Common myeloid progenitor, CD34-positive (primary cell): ENCODE results near the gene PPP2R1B. TPM values are rescaled to one million over a fixed set of nuclear protein-coding genes. Genes with fewer than 3 reads are reported as not detected.
A peak's percentile ranks its signal among the peaks of the same experiment; 100 is the strongest.

ENCODE experiments used
- CTCF ChIA-PET: fragments of 350-600 bp; sonication (Branson Sonifier 250); formaldehyde crosslinking; loops from one replicate; lab custom pipeline; 2021; ENCODE audit warnings: antibody characterized with exemption; lab: Charles Lee
- POLR2A ChIA-PET: fragments of 350-600 bp; sonication (Branson Sonifier 250); formaldehyde crosslinking; loops from one replicate; lab custom pipeline; 2021; ENCODE audit warnings: antibody characterized with exemption; lab: Charles Lee
- DNase-seq, 3 donors: peaks; one replicate each; pipeline versions ENCODE4 v3.0.0 to v3.0.0-alpha.2; 2013
- H3K27ac ChIP-seq, 2 experiments: 1 replicate in 1 of 2; 2 replicates in 1 of 2; pipeline ENCODE4 v1.7.0; 2013; ENCODE audit warnings: inconsistent platforms in 2 of 2, low read length in 2 of 2, mild to moderate bottlenecking in 2 of 2, low read depth in 1 of 2, moderate library complexity in 1 of 2; ENCODE audit not compliant: severe bottlenecking in 2 of 2, insufficient read depth in 1 of 2, poor library complexity in 1 of 2
- H3K27me3 ChIP-seq, 5 experiments: replicated peaks in 2 of 5; 1 replicate in 3 of 5; 2 replicates in 2 of 5; pipeline versions ENCODE4 v1.6.1 to v1.7.0; 2013; ENCODE audit warnings: low read length in 4 of 5, mild to moderate bottlenecking in 2 of 5, moderate library complexity in 2 of 5, inconsistent platforms in 1 of 5; ENCODE audit not compliant: insufficient read depth in 5 of 5, control insufficient read depth in 4 of 5
- H3K36me3 ChIP-seq, 4 experiments: 1 replicate in 2 of 4; 2 replicates in 2 of 4; pipeline versions ENCODE4 v1.6.1 to v1.7.0; 2013; ENCODE audit warnings: low read length in 3 of 4, control low read depth in 1 of 4, mild to moderate bottlenecking in 1 of 4; ENCODE audit not compliant: control insufficient read depth in 4 of 4, insufficient read depth in 4 of 4
- H3K4me1 ChIP-seq, 4 experiments: 1 replicate in 3 of 4; 2 replicates in 1 of 4; pipeline versions ENCODE4 v1.6.1 to v1.7.1; 2013; ENCODE audit warnings: low read length in 3 of 4, mild to moderate bottlenecking in 3 of 4, control low read depth in 1 of 4, inconsistent platforms in 1 of 4, moderate library complexity in 1 of 4; ENCODE audit not compliant: control insufficient read depth in 4 of 4, insufficient read depth in 4 of 4; ENCODE audit errors: control extremely low read depth in 1 of 4
- H3K4me3 ChIP-seq, 7 experiments: 1 replicate in 4 of 7; 2 replicates in 3 of 7; pipeline versions ENCODE4 v1.5.1 to v1.7.0; 2013; ENCODE audit warnings: mild to moderate bottlenecking in 7 of 7, low read length in 6 of 7, moderate library complexity in 6 of 7, inconsistent platforms in 2 of 7, low read depth in 2 of 7, control low read depth in 1 of 7; ENCODE audit not compliant: insufficient read depth in 4 of 7, control insufficient read depth in 1 of 7; ENCODE audit errors: extremely low read depth in 1 of 7
- H3K9me3 ChIP-seq, 5 experiments: 1 replicate in 4 of 5; 2 replicates in 1 of 5; pipeline versions ENCODE4 v1.6.1 to v1.7.1; 2013; ENCODE audit warnings: low read length in 4 of 5, mild to moderate bottlenecking in 2 of 5, inconsistent platforms in 1 of 5, low read depth in 1 of 5, moderate library complexity in 1 of 5; ENCODE audit not compliant: control insufficient read depth in 4 of 5, insufficient read depth in 2 of 5; ENCODE audit errors: control extremely low read depth in 1 of 5
- WGBS: methylation state at CpG from one replicate; pipeline ENCODE4 v1.1.5; 2013; ENCODE audit not compliant: insufficient coverage; 5-methylcytosine and 5-hydroxymethylcytosine counted together
- polyA plus RNA-seq: library from polyadenylated mRNA; unstranded; fragments of 120-200 nt; gene quantifications from one replicate; pipeline ENCODE4 v1.2.1, GENCODE V29; 2013

Gene PPP2R1B
- 12.3 TPM for polyA plus RNA-seq

DNA sequence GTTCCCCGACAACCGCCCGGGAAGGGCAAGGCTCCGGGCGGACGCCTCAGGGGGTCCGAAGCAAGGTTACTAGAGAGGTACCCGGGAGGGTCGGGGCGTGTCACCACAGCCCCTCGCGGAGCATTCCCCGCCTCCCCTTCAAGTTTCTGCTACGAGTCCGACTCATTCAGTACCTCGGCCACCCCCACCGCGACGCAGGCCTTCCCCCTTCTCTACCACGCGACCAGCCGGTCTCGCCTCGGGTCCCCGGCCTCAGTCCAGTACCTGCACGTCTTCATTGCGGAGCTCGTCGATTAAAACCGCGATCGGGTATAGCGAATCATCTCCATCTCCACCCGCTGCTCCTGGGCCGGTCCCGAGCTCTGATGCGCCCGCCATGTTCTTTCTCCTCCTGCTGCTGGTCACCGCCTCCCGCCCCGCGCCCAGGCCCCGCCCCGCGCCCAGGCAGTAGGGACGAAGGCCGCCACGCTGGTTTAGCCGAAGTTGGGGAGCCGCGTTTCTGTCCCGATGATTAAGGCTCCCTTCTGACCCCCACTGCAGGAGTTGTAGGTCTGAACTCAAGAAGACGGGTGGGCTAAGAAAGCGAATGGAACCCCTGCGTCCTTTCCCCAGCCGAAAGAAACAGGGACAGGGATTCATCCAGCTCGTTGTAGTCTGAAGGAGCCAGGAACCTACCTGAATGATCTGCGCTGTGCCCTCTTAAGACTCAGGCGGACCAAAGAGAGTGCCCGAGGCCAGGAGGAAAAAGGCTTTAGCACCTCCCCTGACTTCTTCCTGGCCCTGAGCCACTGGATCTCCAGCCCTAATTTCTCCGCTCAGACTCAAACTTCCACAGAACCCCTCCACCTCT, at the start of gene PPP2R1B:
Gene PPP2R1B, minus strand, starts transcription at position 406 of the 850 bp plus-strand sequence. Its CDS starts 28 bp downstream, at position 378.
- DNase-seq = peak; percentile 54 to 79 (median 73)
- ChIA-PET POLR2A (interaction anchor here (1.5 kb wide), 1 partner anchor 164 kb away, joined by 3 read pairs; the partner anchor contains the start of gene SIK2), CTCF (interaction anchor here (1.2 to 4.8 kb wide), 3 partner anchors 10 to 169 kb away, joined by 4 to 42 read pairs (median 4); no protein-coding TSS in a partner anchor)
- H3K27ac ChIP-seq = peak within 1 kb of the TSS; percentile 21 to 64
- no peaks in the 10 kb centered on the region for H3K27me3 ChIP-seq
- peaks cover 8 to 29% (median 16%) of the 10 kb centered on the region in 4 experiments for H3K36me3 ChIP-seq
- H3K4me3 ChIP-seq = peak within 1 kb of the TSS; percentile 85 to 99 (median 96)
- no peaks in the 10 kb centered on the region for H3K9me3 ChIP-seq
- WGBS = 1% methylated on average over 48 of the region's 61 CpGs
- peaks cover 5 to 20% (median 13%) of the 10 kb centered on the region in 4 experiments for H3K4me1 ChIP-seq

DNA sequence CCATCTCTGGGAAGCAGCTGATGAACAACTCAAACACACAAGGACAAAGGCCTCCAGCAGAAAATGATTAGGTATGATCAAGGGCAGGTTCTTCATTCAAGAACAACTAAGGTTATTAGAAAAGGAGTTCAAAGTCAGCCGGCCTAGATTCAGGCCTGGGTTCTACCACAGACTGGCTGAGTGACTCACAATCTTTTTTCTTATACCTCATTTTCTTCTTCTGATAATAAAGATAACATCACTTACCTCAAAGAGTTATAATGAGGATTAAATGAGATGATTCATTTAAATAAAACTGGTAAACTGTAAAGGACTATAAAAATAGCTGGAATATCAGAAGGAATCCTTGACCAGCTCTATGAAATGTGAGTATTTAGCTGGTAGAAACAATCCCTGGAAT, 49.3 kb upstream of the PPP2R1B start:
- no CpG with 5 or more reads among the region's 1 CpG for WGBS
- Histone ChIP-seq H3K27ac (no peak overlapping the region), H3K36me3 (peaks cover under 1 to 14% (median 7%) of the 10 kb centered on the region in 4 experiments), H3K27me3 (no peaks in the 10 kb centered on the region), H3K4me3 (no peak overlapping the region), H3K9me3 (peaks cover 0 to 2% (median 0%) of the 10 kb centered on the region in 5 experiments), H3K4me1 (no peaks in the 10 kb centered on the region)
- ChIA-PET CTCF (no interaction called here), POLR2A (no interaction called here)
- DNase-seq = no peak

DNA sequence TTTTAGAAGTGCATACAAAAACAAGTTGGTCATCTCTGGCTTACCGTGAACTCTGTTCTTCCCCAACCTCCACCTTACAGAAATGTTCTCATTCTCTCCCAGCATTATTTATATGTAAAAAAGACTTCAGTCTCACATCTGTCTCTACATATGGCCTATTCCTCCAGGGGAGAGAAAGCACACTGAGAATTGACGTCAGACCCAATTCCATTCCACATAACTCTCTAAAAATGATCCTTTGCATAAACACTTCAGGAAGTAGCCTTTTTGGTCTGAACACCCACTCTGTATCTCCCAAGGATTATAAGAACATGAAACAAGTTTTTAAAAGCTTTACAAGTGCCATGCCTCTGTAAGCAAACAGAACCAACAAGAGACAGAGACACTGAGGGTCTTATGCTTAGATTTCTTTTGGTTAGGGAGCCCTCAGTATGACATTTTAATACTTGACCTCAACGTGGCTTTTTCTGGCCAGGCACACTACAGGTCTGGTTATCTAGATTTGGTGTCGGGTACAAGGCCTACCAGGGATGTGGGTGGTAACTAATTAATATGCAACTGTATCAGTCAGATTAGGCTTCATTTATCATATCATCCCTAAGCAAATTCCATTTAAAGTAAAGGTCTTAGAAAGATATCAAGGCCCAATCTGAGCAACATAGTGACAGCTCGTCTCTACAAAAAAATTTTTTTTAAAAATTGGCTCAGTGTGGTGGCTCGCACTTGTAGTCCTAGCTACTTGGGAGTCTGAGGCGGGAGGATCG, 48.5 kb upstream of the PPP2R1B start:
- 89% methylated on average over 7 of the region's 8 CpGs for WGBS
- H3K27ac ChIP-seq = no peak overlapping the region
- H3K4me3 ChIP-seq = no peak overlapping the region
- ChIA-PET POLR2A (no interaction called here), CTCF (interaction anchor here (0.6 kb wide), 1 partner anchor 216 kb away, joined by 3 read pairs; no protein-coding TSS in a partner anchor)
- H3K4me1 ChIP-seq = no peaks in the 10 kb centered on the region
- peak in 1 of 3 donors; percentile 3 for DNase-seq
- peaks cover 0 to 2% (median 0%) of the 10 kb centered on the region in 5 experiments for H3K9me3 ChIP-seq
- no peaks in the 10 kb centered on the region for H3K27me3 ChIP-seq
- peaks cover 7 to 11% (median 9%) of the 10 kb centered on the region in 4 experiments for H3K36me3 ChIP-seq

DNA sequence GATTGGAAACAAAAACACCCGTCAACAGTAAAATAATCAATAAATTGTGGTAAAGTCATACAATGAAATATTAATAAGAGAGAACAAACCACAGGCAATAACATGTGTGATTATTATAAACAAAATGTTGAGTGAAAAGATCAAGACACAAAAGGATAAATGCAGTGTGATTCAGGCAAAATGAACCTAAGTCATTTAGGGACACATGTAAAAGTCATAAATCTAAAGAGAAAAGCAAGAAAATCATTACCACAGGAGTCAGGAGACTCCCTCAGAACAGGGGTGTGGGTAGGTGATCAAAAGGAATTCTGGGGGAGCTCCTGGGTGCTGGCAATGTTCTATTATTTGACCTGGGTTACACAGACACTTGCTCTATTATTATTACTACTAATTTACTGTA, 47.9 kb upstream of the PPP2R1B start:
- WGBS = no CpG with 5 or more reads among the region's 1 CpG
- peaks cover 0 to 2% (median 0%) of the 10 kb centered on the region in 5 experiments for H3K9me3 ChIP-seq
- H3K4me3 ChIP-seq = no peak overlapping the region
- POLR2A ChIA-PET = no interaction called here
- CTCF ChIA-PET = no interaction called here
- H3K27ac ChIP-seq = no peak overlapping the region
- H3K27me3 ChIP-seq = no peaks in the 10 kb centered on the region
- H3K36me3 ChIP-seq = peaks cover 8 to 14% (median 9%) of the 10 kb centered on the region in 4 experiments
- no peak for DNase-seq
- H3K4me1 ChIP-seq = no peaks in the 10 kb centered on the region

DNA sequence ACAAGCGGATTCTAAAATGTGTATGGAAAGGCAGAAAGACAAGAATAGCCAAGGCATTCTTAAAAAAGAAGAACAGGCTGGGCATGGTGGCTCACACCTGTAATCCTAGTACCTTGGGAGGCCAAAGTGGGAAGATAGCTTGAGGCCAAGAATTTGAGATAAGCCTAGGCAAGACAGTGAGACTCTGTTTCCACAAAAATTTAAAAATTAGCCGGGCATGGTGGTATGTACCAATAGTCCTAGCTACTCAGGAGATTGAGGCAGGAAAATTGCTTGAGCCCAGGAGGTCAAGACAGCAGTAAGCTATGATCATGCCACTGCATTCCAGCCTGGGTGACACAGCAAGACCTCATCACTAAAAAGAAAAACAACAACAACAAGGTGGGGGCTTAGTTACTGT, 46.0 kb upstream of the PPP2R1B start:
- WGBS = 100% methylated on average over 1 of the region's 2 CpGs
- no peaks in the 10 kb centered on the region for H3K4me1 ChIP-seq
- ChIA-PET CTCF (interaction anchor here (1.6 kb wide), 1 partner anchor 11 kb away, joined by 5 read pairs; no protein-coding TSS in a partner anchor), POLR2A (no interaction called here)
- no peak for DNase-seq
- H3K9me3 ChIP-seq = peaks cover 0 to 2% (median 0%) of the 10 kb centered on the region in 5 experiments
- peaks cover 6 to 32% (median 15%) of the 10 kb centered on the region in 4 experiments for H3K36me3 ChIP-seq
- H3K27ac ChIP-seq = no peak overlapping the region
- H3K27me3 ChIP-seq = no peaks in the 10 kb centered on the region
- H3K4me3 ChIP-seq = no peak overlapping the region

DNA sequence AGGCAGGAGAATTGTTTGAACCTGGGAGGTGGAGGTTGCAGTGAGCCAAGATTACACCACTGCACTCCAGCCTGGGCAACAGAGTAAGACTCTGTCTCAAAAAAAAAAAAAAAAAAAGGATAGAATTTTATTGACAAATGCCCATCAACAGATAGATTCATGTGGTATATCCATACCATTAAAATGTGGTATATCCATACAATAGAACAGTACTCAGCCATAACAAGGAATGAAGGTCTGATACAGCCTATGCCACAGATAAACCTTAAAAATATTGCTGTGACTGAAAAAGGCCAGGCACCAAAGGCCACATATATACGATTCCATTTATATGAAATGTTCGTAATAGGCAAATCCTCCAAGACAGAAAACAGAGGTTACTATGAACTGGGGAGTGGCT, 45.3 kb upstream of the PPP2R1B start:
- Histone ChIP-seq H3K4me3 (no peak overlapping the region), H3K27ac (no peak overlapping the region), H3K36me3 (peaks cover 3 to 34% (median 16%) of the 10 kb centered on the region in 4 experiments), H3K9me3 (peaks cover 0 to 2% (median 0%) of the 10 kb centered on the region in 5 experiments), H3K27me3 (no peaks in the 10 kb centered on the region), H3K4me1 (no peaks in the 10 kb centered on the region)
- ChIA-PET POLR2A (no interaction called here), CTCF (no interaction called here)
- no CpG with 5 or more reads among the region's 2 CpGs for WGBS
- no peak for DNase-seq
